Esophagus squamous epithelium (tissue), 4 donors: ENCODE results near the gene KLHL42.
A peak's percentile ranks its signal among the peaks of the same experiment; 100 is the strongest.

Experiments
- CTCF ChIP-seq, 6 experiments: fragments of 450-650 bp in 4 of 6; fragments of 200-600 bp in 2 of 6; sonication (generic) in 2 of 6; IDR thresholded peaks; one replicate each; pipeline ENCODE4 v1.5.1; 2016 to 2019; ENCODE audit warnings: antibody characterized with exemption in 6 of 6, mild to moderate bottlenecking in 4 of 6, moderate library complexity in 4 of 6
- POLR2A ChIP-seq, 4 donors: fragments of 450-650 bp; IDR thresholded peaks; one replicate each; pipeline ENCODE4 v1.6.1; 2017; ENCODE audit warnings: antibody characterized with exemption in 4 of 4, mild to moderate bottlenecking in 4 of 4, moderate library complexity in 3 of 4

GRCh38 chr12:27779920-27780611, at the start of gene KLHL42, which contains the start of gene MANSC4:
- peak in 1 of 6 experiments; percentile 14 for TF ChIP-seq CTCF (IDR thresholded peaks at IDR 0.05)
- TF ChIP-seq POLR2A (IDR thresholded peaks at IDR 0.05), result peak in 2 of 4 donors; percentile 53 to 66
